ENCODE results near the gene COL4A1. TPM values are rescaled to one million over a fixed set of nuclear protein-coding genes. Genes with fewer than 3 reads are reported as not detected.

COL4A1 gene
- total RNA-seq, 1 donor from 2014 or later: not detected

Other genes starting within 250 kb of the COL4A1 start
- not detected in 2 replicates for gene COL4A2, start 127 bp upstream of the COL4A1 start, total RNA-seq